BLaER1 (cell line): ENCODE results near the gene AKT1.
"Not testable (repeated sequence)": the region's sequence is repeated elsewhere in the genome, so short reads cannot be mapped to it uniquely, and the experiment has no call there.

ENCODE experiments used
- H3K27ac ChIP-seq: shearing (Covaris generic); formaldehyde crosslinking; 2 replicates; pipeline ENCODE4 v1.8.1; 2022
- H3K27me3 ChIP-seq: shearing (Covaris generic); formaldehyde crosslinking; 2 replicates; pipeline ENCODE4 v1.8.1; 2022
- H3K36me3 ChIP-seq: shearing (Covaris generic); formaldehyde crosslinking; 2 replicates; pipeline ENCODE4 v1.8.1; 2022
- H3K4me1 ChIP-seq: shearing (Covaris generic); formaldehyde crosslinking; 2 replicates; pipeline ENCODE4 v1.8.1; 2022
- H3K4me2 ChIP-seq: shearing (Covaris generic); formaldehyde crosslinking; 2 replicates; pipeline ENCODE4 v1.8.1; 2022
- H3K4me3 ChIP-seq: shearing (Covaris generic); formaldehyde crosslinking; 2 replicates; pipeline ENCODE4 v1.8.1; 2022
- H3K9ac ChIP-seq: shearing (Covaris generic); formaldehyde crosslinking; 2 replicates; pipeline ENCODE4 v1.8.1; 2022
- H3K9me3 ChIP-seq: shearing (Covaris generic); formaldehyde crosslinking; 2 replicates; pipeline ENCODE4 v1.8.1; 2022
- H4K20me1 ChIP-seq: shearing (Covaris generic); formaldehyde crosslinking; 2 replicates; pipeline ENCODE4 v1.8.1; 2022
- Cebpa-rat ChIP-seq: shearing (Covaris generic); IDR thresholded peaks from 2 replicates; pipeline ENCODE4 v1.8.1; 2022

The AKT1 gene

DNA sequence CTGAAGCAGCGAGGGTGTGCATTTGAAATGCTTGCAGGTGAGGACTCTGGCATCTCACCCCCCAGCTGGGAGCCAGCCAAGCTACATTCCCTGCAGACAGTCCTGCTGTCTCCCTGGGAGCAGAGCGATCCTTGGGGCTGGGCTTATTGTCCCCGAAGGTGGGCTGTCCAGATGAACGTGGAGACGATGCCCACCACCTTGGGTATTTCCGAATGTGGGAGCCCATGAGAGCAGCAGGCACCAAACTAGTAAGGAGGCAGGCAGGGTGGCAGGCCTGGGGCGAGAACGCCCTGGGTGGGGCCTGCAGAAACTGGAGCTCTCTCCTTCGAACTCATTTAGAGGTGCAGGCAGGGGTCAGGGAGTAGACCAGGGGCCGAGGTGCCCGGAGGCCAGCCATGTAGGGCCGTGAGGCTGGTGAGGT, 23.8 kb upstream of the AKT1 start:
- no peak for TF ChIP-seq Cebpa-rat
- peaks cover 4% of the 10 kb centered on the region; the same call in 1 of the 2 replicates for H4K20me1 ChIP-seq
- 0 out of 2 replicates have a peak overlapping the region, but pooled peaks have one; percentile 29 for H3K9ac ChIP-seq

DNA sequence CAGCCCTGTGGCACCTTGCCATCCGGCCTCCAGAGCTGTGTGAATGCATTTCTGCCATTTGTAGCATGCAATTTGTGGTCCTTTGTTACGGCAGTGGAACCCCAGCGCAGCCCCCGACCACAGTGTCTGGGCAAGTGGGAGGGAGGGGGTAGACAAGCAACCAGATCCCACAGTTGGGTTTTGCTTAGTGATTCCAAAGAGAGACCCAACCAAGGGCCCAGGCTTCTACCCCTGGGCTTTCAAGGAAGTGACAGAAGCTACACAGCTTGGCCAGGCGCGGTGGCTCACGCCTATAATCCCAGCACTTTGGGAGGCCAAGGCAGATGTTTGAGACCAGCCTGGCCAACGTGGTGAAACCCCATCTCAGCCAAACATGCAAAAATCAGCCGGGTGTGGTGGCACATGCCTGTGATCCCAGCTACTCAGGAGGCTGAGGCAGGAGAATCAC, 23.2 kb upstream of the AKT1 start:
- H3K27me3 ChIP-seq = no peaks in the 10 kb centered on the region
- H3K36me3 ChIP-seq = peaks cover 26% of the 10 kb centered on the region
- peaks cover 26% of the 10 kb centered on the region for H3K4me1 ChIP-seq
- H3K4me2 ChIP-seq = no peak overlapping the region
- H3K9me3 ChIP-seq = no peaks in the 10 kb centered on the region
- no peak overlapping the region; the same call in 1 of the 2 replicates for H3K27ac ChIP-seq
- H4K20me1 ChIP-seq = peaks cover 5% of the 10 kb centered on the region; the same call in 1 of the 2 replicates
- no peak overlapping the region for H3K9ac ChIP-seq
- no peak for TF ChIP-seq Cebpa-rat
- no peak overlapping the region for H3K4me3 ChIP-seq

More for the DNA sequence above, 23.8 kb upstream of the AKT1 start:
- Histone ChIP-seq H3K4me2 (no peak overlapping the region), H3K27me3 (no peaks in the 10 kb centered on the region), H3K9me3 (no peaks in the 10 kb centered on the region), H3K4me3 (no peak overlapping the region), H3K27ac (peak overlapping the region; percentile 13; the same call in 1 of the 2 replicates), H3K4me1 (peaks cover 20% of the 10 kb centered on the region), H3K36me3 (peaks cover 26% of the 10 kb centered on the region)

- TF ChIP-seq Cebpa-rat = no peak
- Histone ChIP-seq H3K4me1 (peaks cover 28% of the 10 kb centered on the region), H3K4me2 (no peak overlapping the region), H3K27me3 (no peaks in the 10 kb centered on the region), H3K9me3 (no peaks in the 10 kb centered on the region), H3K4me3 (no peak overlapping the region), H3K27ac (no peak overlapping the region), H4K20me1 (peaks cover 5% of the 10 kb centered on the region; the same call in 1 of the 2 replicates), H3K9ac (no peak overlapping the region), H3K36me3 (peaks cover 26% of the 10 kb centered on the region)
Measured at GRCh38 chr14:104817930-104818713, 22.6 kb upstream of the AKT1 start.

DNA sequence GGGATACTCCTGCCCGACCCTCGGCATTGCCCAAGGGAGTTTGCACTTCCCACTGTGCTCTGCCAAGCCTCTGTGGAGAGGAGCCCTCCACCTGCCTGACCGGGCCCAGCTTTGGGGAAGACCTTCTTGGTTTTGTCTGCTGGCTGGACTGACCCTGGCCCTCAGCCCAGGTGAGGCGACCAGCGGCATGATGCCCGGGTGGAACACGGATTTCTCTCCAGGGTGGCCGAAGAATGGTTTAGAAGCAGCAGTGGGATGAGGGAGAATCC, 21.0 kb upstream of the AKT1 start:
- peak overlapping the region; percentile 91 for H3K4me2 ChIP-seq
- H3K4me3 ChIP-seq = peak overlapping the region; percentile 88

GRCh38 chr14:104814701-104815100, 19.2 kb upstream of the AKT1 start:
- Histone ChIP-seq H3K4me1 (peaks cover 28% of the 10 kb centered on the region), H3K4me3 (peak overlapping the region; percentile 88), H3K9ac (peak overlapping the region; percentile 95), H3K4me2 (peak overlapping the region; percentile 72), H3K36me3 (peaks cover 28% of the 10 kb centered on the region)
- H3K27me3 ChIP-seq, H3K9me3 ChIP-seq, H3K27ac ChIP-seq, H4K20me1 ChIP-seq: not testable (repeated sequence)

More for the DNA sequence above, 21.0 kb upstream of the AKT1 start:
- Histone ChIP-seq H3K9ac (peak overlapping the region; percentile 95), H3K27me3 (no peaks in the 10 kb centered on the region), H3K27ac (peak overlapping the region; percentile 93), H3K36me3 (peaks cover 29% of the 10 kb centered on the region), H3K9me3 (no peaks in the 10 kb centered on the region), H4K20me1 (peaks cover 5% of the 10 kb centered on the region; the same call in 1 of the 2 replicates), H3K4me1 (peaks cover 28% of the 10 kb centered on the region)
- TF ChIP-seq Cebpa-rat = no peak

GRCh38 chr14:104813286-104813685, 17.7 kb upstream of the AKT1 start:
- no peak overlapping the region for H3K9ac ChIP-seq
- peaks cover 28% of the 10 kb centered on the region for H3K4me1 ChIP-seq
- H4K20me1 ChIP-seq = peaks cover 5% of the 10 kb centered on the region; the same call in 1 of the 2 replicates
- no peak overlapping the region for H3K4me2 ChIP-seq
- H3K36me3 ChIP-seq = peaks cover 19% of the 10 kb centered on the region
- no peaks in the 10 kb centered on the region for H3K9me3 ChIP-seq
- H3K27me3 ChIP-seq = no peaks in the 10 kb centered on the region
- no peak overlapping the region for H3K27ac ChIP-seq
- no peak for TF ChIP-seq Cebpa-rat
- H3K4me3 ChIP-seq = no peak overlapping the region

DNA sequence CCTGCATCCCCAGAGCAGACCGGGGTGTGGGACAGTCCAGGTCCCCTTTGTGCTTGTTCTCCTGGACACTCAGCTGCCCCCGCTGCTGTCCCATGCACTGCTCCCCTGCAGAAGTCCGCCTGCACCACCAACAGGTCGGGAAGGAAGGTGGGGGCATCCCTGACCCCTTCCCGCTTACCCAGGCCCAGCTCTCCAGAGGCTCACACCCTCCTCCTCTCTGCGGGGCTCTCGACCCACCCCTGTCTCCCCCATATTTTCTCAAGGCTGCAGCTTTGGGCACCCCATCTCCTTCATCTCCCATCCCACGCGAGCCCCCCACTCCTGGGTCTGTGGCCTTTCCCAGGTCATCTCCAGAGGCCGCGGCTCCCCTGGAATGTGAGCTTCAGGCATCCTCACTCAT, 14.8 kb upstream of the AKT1 start:
- Histone ChIP-seq H3K4me1 (peaks cover 26% of the 10 kb centered on the region), H3K27me3 (no peaks in the 10 kb centered on the region), H3K4me2 (no peak overlapping the region), H3K36me3 (peaks cover 11% of the 10 kb centered on the region; the same call in 1 of the 2 replicates), H4K20me1 (peaks cover 14% of the 10 kb centered on the region), H3K4me3 (no peak overlapping the region), H3K27ac (no peak overlapping the region), H3K9ac (no peak overlapping the region), H3K9me3 (no peaks in the 10 kb centered on the region)
- TF ChIP-seq Cebpa-rat = no peak

DNA sequence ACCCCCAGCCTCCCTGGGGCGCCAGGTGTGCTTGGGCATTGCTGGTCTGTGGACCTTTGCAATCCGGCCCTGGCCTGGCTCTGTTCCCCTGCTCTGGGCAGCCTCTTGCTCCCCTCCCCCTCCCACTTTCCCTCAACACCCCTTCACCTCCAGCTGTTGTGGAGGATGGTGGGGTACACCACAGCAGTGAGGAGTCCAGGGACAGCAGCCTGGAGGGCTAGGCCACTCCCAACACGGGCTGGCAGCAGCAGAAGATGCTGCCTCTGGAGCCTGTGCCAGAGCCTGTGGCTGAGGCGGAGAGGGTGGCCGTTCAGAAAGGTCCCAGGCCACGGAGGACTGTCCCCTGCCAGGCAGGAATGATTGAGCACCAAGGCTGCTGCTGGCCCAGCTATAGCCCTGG, 12.9 kb upstream of the AKT1 start:
- peaks cover 21% of the 10 kb centered on the region for H4K20me1 ChIP-seq
- peaks cover 11% of the 10 kb centered on the region; the same call in 1 of the 2 replicates for H3K36me3 ChIP-seq
- no peak overlapping the region for H3K9ac ChIP-seq
- peaks cover 28% of the 10 kb centered on the region for H3K4me1 ChIP-seq
- no peak for TF ChIP-seq Cebpa-rat
- no peaks in the 10 kb centered on the region for H3K9me3 ChIP-seq
- no peaks in the 10 kb centered on the region for H3K27me3 ChIP-seq
- no peak overlapping the region for H3K4me3 ChIP-seq
- H3K4me2 ChIP-seq = no peak overlapping the region
- H3K27ac ChIP-seq = no peak overlapping the region

DNA sequence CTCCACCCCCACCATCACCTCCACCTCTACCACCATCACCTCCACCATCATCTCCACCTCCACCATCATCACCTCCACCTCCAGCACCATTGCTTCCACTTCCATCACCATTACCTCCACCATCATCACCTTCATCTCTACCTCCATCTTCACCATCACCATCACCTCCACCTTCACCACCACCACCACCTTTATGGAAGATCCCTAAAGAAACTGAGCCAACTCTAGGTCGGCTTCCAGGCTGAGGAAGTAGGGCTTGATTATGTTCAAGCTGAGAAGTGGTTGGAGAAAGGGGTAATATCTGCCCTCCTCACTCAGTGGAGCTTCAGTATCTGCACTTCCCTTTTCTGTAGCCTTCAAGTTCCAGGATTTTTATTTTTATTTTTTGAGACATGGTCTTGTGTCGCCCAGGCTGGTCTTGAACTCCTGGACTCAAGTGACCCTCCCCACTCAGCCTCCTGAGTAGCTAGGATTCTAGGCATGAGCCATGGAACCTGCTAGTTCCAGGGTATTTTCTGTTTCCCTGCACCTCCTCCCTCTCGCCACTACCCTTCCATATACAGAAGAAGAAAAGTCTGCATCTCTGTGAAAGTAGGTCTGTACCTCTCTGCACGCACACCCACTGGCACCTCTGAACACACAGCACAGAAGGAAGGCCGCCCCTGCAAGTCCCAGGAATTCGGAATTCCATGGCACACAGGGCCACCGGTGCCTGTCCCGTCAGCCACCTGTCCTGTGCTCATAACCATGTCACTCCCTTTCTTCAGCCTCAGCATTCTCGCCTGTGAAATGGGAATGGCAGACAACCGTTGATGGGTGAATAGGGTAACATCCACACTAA, 11.3 kb upstream of the AKT1 start:
- Histone ChIP-seq H3K27me3 (no peaks in the 10 kb centered on the region), H3K36me3 (peaks cover 9% of the 10 kb centered on the region; the same call in 1 of the 2 replicates), H3K9me3 (no peaks in the 10 kb centered on the region), H4K20me1 (peaks cover 37% of the 10 kb centered on the region), H3K4me1 (peaks cover 45% of the 10 kb centered on the region), H3K27ac (no peak overlapping the region), H3K4me2 (no peak overlapping the region), H3K4me3 (no peak overlapping the region), H3K9ac (no peak overlapping the region)
- no peak for TF ChIP-seq Cebpa-rat
